H1 (cell line): ENCODE data around the gene SPSB1. TPM values are rescaled to one million over a fixed set of nuclear protein-coding genes. Genes with fewer than 3 reads are reported as not detected.
A peak's percentile ranks its signal among the peaks of the same experiment; 100 is the strongest.

Source experiments
- CTCF ChIA-PET: fragments of 300-600 bp; sonication (Branson Sonifier 250); formaldehyde crosslinking; loops from one replicate; lab custom pipeline; 2021; ENCODE audit not compliant: partially characterized antibody; lab: Charles Lee
- POLR2A ChIA-PET: fragments of 300-600 bp; sonication (Branson Sonifier 250); formaldehyde crosslinking; loops from one replicate; lab custom pipeline; 2021; ENCODE audit warnings: inconsistent platforms; ENCODE audit not compliant: partially characterized antibody; lab: Charles Lee
- DNase-seq, 2 experiments: peaks; one replicate each; pipeline versions ENCODE4 v3.0.0 to v3.0.0-alpha.2; 2010 to 2022; ENCODE audit warnings: low spot score in 2 of 2, low read depth in 1 of 2, mixed read lengths in 1 of 2
- FAIRE-seq: peaks from 2 replicates; lab custom pipeline; 2011; peaks lifted over from hg19 to GRCh38; lab: Jason Lieb, UNC
- H2AFZ ChIP-seq: 2 replicates; pipeline ENCODE4 v1.8.1; 2012; ENCODE audit warnings: low read length, inconsistent platforms
- H2AK5ac ChIP-seq: 2 replicates; pipeline ENCODE4 v1.6.1; 2013; ENCODE audit warnings: low read depth, low read length
- H2BK120ac ChIP-seq: replicated peaks from 2 replicates; pipeline ENCODE3; 2013; ENCODE audit warnings: low read depth, low read length, inconsistent platforms
- H2BK12ac ChIP-seq: 2 replicates; pipeline ENCODE4 v1.6.1; 2013; ENCODE audit warnings: low read depth, low read length
- H2BK15ac ChIP-seq: 2 replicates; pipeline ENCODE4 v1.6.1; 2013; ENCODE audit warnings: low read length
- H2BK20ac ChIP-seq: 2 replicates; pipeline ENCODE4 v1.6.1; 2013; ENCODE audit warnings: low read length
- H2BK5ac ChIP-seq: 2 replicates; pipeline ENCODE4 v1.6.1; 2013; ENCODE audit warnings: low read depth, low read length
- H3K14ac ChIP-seq: 2 replicates; pipeline ENCODE4 v1.6.1; 2013; ENCODE audit warnings: inconsistent platforms; ENCODE audit not compliant: insufficient read length
- H3K18ac ChIP-seq: 2 replicates; pipeline ENCODE4 v1.6.1; 2013; ENCODE audit warnings: low read length; ENCODE audit errors: extremely low read depth
- H3K23ac ChIP-seq: 2 replicates; pipeline ENCODE4 v1.6.1; 2013; ENCODE audit warnings: inconsistent platforms; ENCODE audit not compliant: insufficient read length
- H3K23me2 ChIP-seq: 2 replicates; pipeline ENCODE4 v1.6.1; 2013; ENCODE audit warnings: low read depth, low read length
- H3K27ac ChIP-seq: 2 replicates; pipeline ENCODE4 v1.6.1; 2011; ENCODE audit warnings: low read depth, low read length, inconsistent platforms
- H3K27me3 ChIP-seq, 4 experiments: replicated peaks in 1 of 4; 1 replicate in 1 of 4; 2 replicates in 3 of 4; pipeline versions ENCODE4 v1.6.1 to v1.8.1; 2011 to 2013; ENCODE audit warnings: low read length in 3 of 4, mild to moderate bottlenecking in 3 of 4, inconsistent platforms in 2 of 4, mixed read lengths in 2 of 4, moderate library complexity in 1 of 4; ENCODE audit not compliant: control insufficient read depth in 3 of 4, insufficient read depth in 3 of 4; ENCODE audit errors: extremely low read depth in 1 of 4
- H3K36me3 ChIP-seq, 4 experiments: 2 replicates each; pipeline versions ENCODE4 v1.6.1 to v1.8.1; 2011 to 2013; ENCODE audit warnings: mild to moderate bottlenecking in 4 of 4, low read length in 3 of 4, moderate library complexity in 2 of 4, control low read depth in 1 of 4, inconsistent platforms in 1 of 4; ENCODE audit not compliant: insufficient read depth in 4 of 4, control insufficient read depth in 2 of 4
- H3K4ac ChIP-seq: replicated peaks from 2 replicates; pipeline ENCODE3; 2013; ENCODE audit warnings: low read length, low read depth, mixed read lengths, inconsistent platforms; ENCODE audit not compliant: insufficient read length
- H3K4me1 ChIP-seq, 4 experiments: replicated peaks in 1 of 4; 1 replicate in 1 of 4; 2 replicates in 3 of 4; pipeline versions ENCODE4 v1.6.1 to v1.8.1; 2011 to 2013; ENCODE audit warnings: low read length in 3 of 4, inconsistent platforms in 2 of 4, mixed read lengths in 1 of 4; ENCODE audit not compliant: insufficient read depth in 4 of 4, control insufficient read depth in 3 of 4
- H3K4me2 ChIP-seq, 2 experiments: 2 replicates each; pipeline versions ENCODE4 v1.6.1 to v1.8.1; 2011 to 2013; ENCODE audit warnings: low read depth in 2 of 2, low read length in 2 of 2, control low read depth in 1 of 2, inconsistent platforms in 1 of 2, mild to moderate bottlenecking in 1 of 2; ENCODE audit not compliant: insufficient read depth in 1 of 2
- H3K4me3 ChIP-seq, 4 experiments: fragments of 200-600, 300-600 bp in 1 of 4; sonication (generic), shearing (Covaris generic), sonication (Bioruptor Twin) in 1 of 4; 2 replicates each; pipeline versions ENCODE4 v1.5.1 to v1.8.1; 2011 to 2016; ENCODE audit warnings: low read length in 4 of 4, low read depth in 3 of 4, control low read depth in 2 of 4, inconsistent platforms in 2 of 4, mild to moderate bottlenecking in 2 of 4, mixed read lengths in 1 of 4, moderate library complexity in 1 of 4; ENCODE audit not compliant: insufficient read depth in 2 of 4; ENCODE audit errors: extremely low read depth in 1 of 4
- H3K56ac ChIP-seq: replicated peaks from 2 replicates; pipeline ENCODE3; 2013; ENCODE audit warnings: low read depth, mild to moderate bottlenecking, mixed read lengths, low read length, inconsistent platforms; ENCODE audit not compliant: insufficient read length
- H3K79me1 ChIP-seq: 2 replicates; pipeline ENCODE4 v1.6.1; 2013; ENCODE audit warnings: low read depth, low read length, control low read depth
- H3K79me2 ChIP-seq, 2 experiments: 2 replicates each; pipeline versions ENCODE4 v1.6.1 to v1.8.1; 2012 to 2013; ENCODE audit warnings: low read length in 2 of 2, mild to moderate bottlenecking in 2 of 2, inconsistent platforms in 1 of 2; ENCODE audit not compliant: insufficient read depth in 2 of 2, control insufficient read depth in 1 of 2
- H3K9ac ChIP-seq, 4 experiments: replicated peaks in 1 of 4; 1 replicate in 1 of 4; 2 replicates in 3 of 4; pipeline versions ENCODE4 v1.6.1 to v1.8.1; 2011 to 2013; ENCODE audit warnings: low read depth in 3 of 4, low read length in 3 of 4, control low read depth in 2 of 4, mild to moderate bottlenecking in 2 of 4, moderate library complexity in 2 of 4, inconsistent platforms in 1 of 4; ENCODE audit errors: extremely low read depth in 1 of 4
- H3K9me3 ChIP-seq, 2 experiments: 2 replicates each; pipeline versions ENCODE4 v1.6.1 to v1.8.1; 2012 to 2013; ENCODE audit warnings: mild to moderate bottlenecking in 2 of 2, moderate library complexity in 2 of 2, control low read depth in 1 of 2, inconsistent platforms in 1 of 2, low read depth in 1 of 2, low read length in 1 of 2, mixed read lengths in 1 of 2; ENCODE audit not compliant: insufficient read depth in 2 of 2
- H4K20me1 ChIP-seq, 2 experiments: replicated peaks in 1 of 2; 2 replicates each; pipeline versions ENCODE3 to v1.8.1; 2011 to 2013; ENCODE audit warnings: inconsistent platforms in 2 of 2, low read length in 2 of 2, mild to moderate bottlenecking in 1 of 2; ENCODE audit not compliant: insufficient read depth in 2 of 2, control insufficient read depth in 1 of 2
- H4K5ac ChIP-seq: 2 replicates; pipeline ENCODE4 v1.6.1; 2013; ENCODE audit warnings: low read length, low read depth, mixed read lengths, inconsistent platforms; ENCODE audit not compliant: insufficient read length
- H4K8ac ChIP-seq: 2 replicates; pipeline ENCODE4 v1.8.0; 2013; ENCODE audit warnings: mild to moderate bottlenecking, moderate library complexity, low read length, inconsistent platforms; ENCODE audit not compliant: insufficient read depth; ENCODE audit errors: extremely low read depth
- H4K91ac ChIP-seq: replicated peaks from 2 replicates; pipeline ENCODE3; 2013; ENCODE audit warnings: low read length, mixed read lengths, inconsistent platforms; ENCODE audit not compliant: insufficient read length
- CHD1 ChIP-seq: IDR thresholded peaks from 2 replicates; pipeline ENCODE4 v1.6.1; 2012; ENCODE audit warnings: low read depth, low read length, improper control_type of control experiment
- GTF2F1 ChIP-seq: IDR thresholded peaks from 2 replicates; pipeline ENCODE4 v1.6.1; 2012; ENCODE audit warnings: low read depth, low read length, improper control_type of control experiment, borderline replicate concordance
- HDAC2 ChIP-seq, 2 experiments: fragments of 300-600 bp in 1 of 2; sonication (generic) in 1 of 2; IDR thresholded peaks; 2 replicates each; pipeline ENCODE4 v1.6.1; 2011 to 2012; ENCODE audit warnings: low read depth in 2 of 2, low read length in 2 of 2, mild to moderate bottlenecking in 2 of 2, moderate library complexity in 2 of 2, borderline replicate concordance in 1 of 2, inconsistent platforms in 1 of 2
- NANOG ChIP-seq: IDR thresholded peaks from 2 replicates; pipeline ENCODE4 v1.6.1; 2011; ENCODE audit warnings: low read length, low read depth, mild to moderate bottlenecking, inconsistent platforms; ENCODE audit not compliant: insufficient read depth, poor library complexity, severe bottlenecking
- NRF1 ChIP-seq: IDR thresholded peaks from 2 replicates; pipeline ENCODE4 v1.6.1; 2011; ENCODE audit warnings: mild to moderate bottlenecking, low read depth, low read length, improper control_type of control experiment
- RBBP5 ChIP-seq: IDR thresholded peaks from 2 replicates; pipeline ENCODE4 v1.7.1; 2012; ENCODE audit warnings: low read depth, mild to moderate bottlenecking, inconsistent platforms, low read length, moderate library complexity, borderline replicate concordance
- SIN3A ChIP-seq, 2 experiments: IDR thresholded peaks in 1 of 2; conservative IDR thresholded peaks in 1 of 2; 2 replicates each; pipeline ENCODE4 v1.6.1; 2011 to 2012; ENCODE audit warnings: low read length in 2 of 2, improper control_type of control experiment in 1 of 2, low read depth in 1 of 2, mild to moderate bottlenecking in 1 of 2
- SP2 ChIP-seq: IDR thresholded peaks from 2 replicates; pipeline ENCODE4 v1.6.1; 2012; ENCODE audit warnings: mild to moderate bottlenecking, low read length, inconsistent platforms
- TCF12 ChIP-seq: IDR thresholded peaks from 2 replicates; pipeline ENCODE4 v1.6.1; 2011; ENCODE audit warnings: low read depth, mild to moderate bottlenecking, low read length
- USF2 ChIP-seq: IDR thresholded peaks from 2 replicates; pipeline ENCODE4 v1.6.1; 2011; ENCODE audit warnings: low read length, improper control_type of control experiment
- WGBS, 2 experiments: shearing (Covaris generic) in 1 of 2; methylation state at CpG; one replicate each; pipeline versions ENCODE4 v1.1.6 to v1.1.7; 2013 to 2015; ENCODE audit warnings: low lambda C conversion rate in 2 of 2, mixed read lengths in 2 of 2, inconsistent platforms in 1 of 2, low coverage in 1 of 2, missing lambda C conversion rate in 1 of 2; ENCODE audit not compliant: insufficient replicate concordance in 2 of 2, insufficient coverage in 1 of 2, insufficient read length in 1 of 2; ENCODE audit errors: extremely low coverage in 1 of 2, missing lambda C conversion rate in 1 of 2; 5-methylcytosine and 5-hydroxymethylcytosine counted together
- polyA plus RNA-seq, 7 experiments: library from polyadenylated mRNA; depleted of rRNA in 3 of 7; stranded (reverse) in 5 of 7; unstranded in 2 of 7; fragments of >200 nt in 5 of 7; fragments of 200-250 nt in 2 of 7; gene quantifications; 1 replicate in 5 of 7; 2 replicates in 1 of 7; 4 replicates in 1 of 7; pipeline versions ENCODE4 v1.2.1 to v1.2.3, GENCODE V29; 2011 to 2013; ENCODE audit warnings: missing spikeins in 2 of 7, mixed read lengths in 2 of 7
- total RNA-seq: library from RNA; stranded (reverse); fragmentation: NEBNext Ultra II Directional; extraction: Animal tissue kit (Norgen Biotek cat#: 25700); gene quantifications from 2 replicates; pipeline ENCODE4 v1.2.1, GENCODE V29; 2021

Gene SPSB1
- total and polyA plus RNA-seq, 2 of the 8 experiments (the other 6 are each of a cell fraction or from before 2014, with no cell fraction given), result 5.3 to 6.4 TPM

GRCh38 chr1:9352377-9353134 lies 59.9 kb downstream of the SPSB1 start:
- H3K4me2 ChIP-seq, result no peak overlapping the region
- POLR2A ChIA-PET, result interaction anchor here (1.5 to 1.6 kb wide), 2 partner anchors 13 to 15 kb away, joined by 3 read pairs; no protein-coding TSS in a partner anchor
- TF ChIP-seq RBBP5 (no peak), NRF1 (no peak), HDAC2 (IDR thresholded peaks at IDR 0.05; ENCODE audit: borderline replicate concordance in 1 of 2, low read depth in 2 of 2, low read length in 2 of 2) (no peak), SIN3A (conservative IDR thresholded peaks at IDR 0.05 in 1 of 2, IDR thresholded peaks at IDR 0.05 in 1 of 2; ENCODE audit: low read depth in 1 of 2, low read length in 2 of 2) (no peak), SP2 (no peak), GTF2F1 (no peak), CHD1 (no peak), USF2 (no peak), NANOG (no peak), TCF12 (no peak)

More at GRCh38 chr1:9352377-9353134, 59.9 kb downstream of the SPSB1 start:
- 78% methylated on average over 17 of the region's 22 CpGs; no CpG with 5 or more reads in 1 of the 2 experiments for WGBS, 2 experiments
- Histone ChIP-seq H3K4me3 (no peak overlapping the region), H3K79me1 (no peaks in the 10 kb centered on the region), H3K9me3 (no peaks in the 10 kb centered on the region), H2BK120ac (no peak overlapping the region), H3K27me3 (no peaks in the 10 kb centered on the region), H2AFZ (no peak overlapping the region), H3K56ac (no peak overlapping the region), H3K4ac (no peak overlapping the region), H2BK12ac (no peak overlapping the region), H3K36me3 (no peaks in the 10 kb centered on the region; a peak in 1 of 8 replicates), H4K20me1 (peaks cover 0 to 5% of the 10 kb centered on the region in 2 experiments), H3K18ac (no peak overlapping the region), H2AK5ac (no peak overlapping the region), H4K91ac (no peak overlapping the region), H4K8ac (peak overlapping the region; percentile 16; the same call in 1 of the 2 replicates), H3K23me2 (peaks cover 6% of the 10 kb centered on the region; the same call in 1 of the 2 replicates), H3K14ac (no peak overlapping the region), H2BK20ac (no peak overlapping the region), H2BK5ac (no peak overlapping the region), H3K9ac (no peak overlapping the region), H3K27ac (no peak overlapping the region), H3K4me1 (peaks cover under 1 to 18% (median 6%) of the 10 kb centered on the region in 4 experiments), H3K79me2 (no peaks in the 10 kb centered on the region), H4K5ac (no peak overlapping the region), H3K23ac (no peak overlapping the region), H2BK15ac (no peak overlapping the region)
- FAIRE-seq, result no peak
- DNase-seq, result no peak
- CTCF ChIA-PET, result interaction anchor here (0.8 to 1.6 kb wide), 8 partner anchors 10 to 139 kb away, joined by 3 read pairs; no protein-coding TSS in a partner anchor
